A673 (cell line): ENCODE measurements around the gene ZDHHC7. TPM values are rescaled to one million over a fixed set of nuclear protein-coding genes. Genes with fewer than 3 reads are reported as not detected.

ENCODE experiments used
- BruUV-seq: library from RNA; stranded (reverse); fragments of 400-500 nt; replicated peaks from 2 replicates; lab custom pipeline; 2021; lab: Mats Ljungman, UMichigan
- CTCF ChIA-PET: fragments of 300-600 bp; sonication (Branson Sonifier 250); formaldehyde crosslinking; loops from one replicate; lab custom pipeline; 2022; ENCODE audit warnings: antibody characterized with exemption; lab: Charles Lee
- POLR2A ChIA-PET: fragments of 300-600 bp; sonication (Branson Sonifier 250); formaldehyde crosslinking; loops from one replicate; lab custom pipeline; 2022; ENCODE audit warnings: antibody characterized with exemption; ENCODE audit not compliant: low non-redundant PET; lab: Charles Lee
- DNase-seq: peaks from one replicate; pipeline ENCODE4 v3.0.0-alpha.2; 2015; ENCODE audit warnings: low spot score
- H3K27ac ChIP-seq: fragments of 200-600 bp; sonication (generic); 2 replicates; pipeline ENCODE4 v1.5.1; 2016; ENCODE audit warnings: mixed run types, low read depth, mild to moderate bottlenecking, mixed read lengths, antibody characterized with exemption, low read length; ENCODE audit not compliant: poor library complexity, severe bottlenecking
- H3K27me3 ChIP-seq: fragments of 200-600 bp; sonication (generic); replicated peaks from 2 replicates; pipeline ENCODE4 v1.6.1; 2017; ENCODE audit warnings: mixed run types, low read depth, mild to moderate bottlenecking, mixed read lengths, antibody characterized with exemption, low read length; ENCODE audit not compliant: insufficient read depth, poor library complexity
- H3K36me3 ChIP-seq: fragments of 200-600 bp; sonication (generic); 2 replicates; pipeline ENCODE4 v1.6.1; 2016; ENCODE audit warnings: mixed run types, mild to moderate bottlenecking, mixed read lengths, antibody characterized with exemption, low read length; ENCODE audit not compliant: insufficient read depth, poor library complexity, severe bottlenecking
- H3K4me1 ChIP-seq: fragments of 200-600 bp; sonication (generic); 2 replicates; pipeline ENCODE4 v1.6.1; 2017; ENCODE audit warnings: mixed run types, mild to moderate bottlenecking, mixed read lengths, antibody characterized with exemption, low read length; ENCODE audit not compliant: insufficient read depth, poor library complexity, severe bottlenecking
- H3K4me3 ChIP-seq: fragments of 200-600 bp; sonication (generic); 2 replicates; pipeline ENCODE4 v1.5.1; 2016; ENCODE audit warnings: low read depth, mixed run types, mild to moderate bottlenecking, mixed read lengths, low read length; ENCODE audit not compliant: poor library complexity, severe bottlenecking
- H3K9me3 ChIP-seq: fragments of 200-600 bp; sonication (generic); 2 replicates; pipeline ENCODE4 v1.6.1; 2016; ENCODE audit warnings: mixed run types, low read depth, mild to moderate bottlenecking, mixed read lengths, antibody characterized with exemption, low read length; ENCODE audit not compliant: poor library complexity, severe bottlenecking
- EZH2 ChIP-seq: fragments of 200-600 bp; sonication (generic); IDR thresholded peaks from 2 replicates; pipeline ENCODE4 v1.6.1; 2017; ENCODE audit warnings: borderline replicate concordance, low read depth, mild to moderate bottlenecking, mixed read lengths, antibody characterized with exemption, low read length; ENCODE audit not compliant: poor library complexity, severe bottlenecking
- intact Hi-C: fragments of 100-400 bp; cut with micrococcal nuclease; formaldehyde crosslinking; loops from one replicate; pipeline ENCODE4 v1.10.0; 2022; ENCODE audit not compliant: unreplicated experiment
- total RNA-seq: library from RNA; stranded (reverse); gene quantifications from 2 replicates; pipeline ENCODE4 v1.2.3, GENCODE V29; 2021
- TF ChIP-seq, protein P1 (sequence below): fragments of 300-800, 200-600 bp; sonication (generic); conservative IDR thresholded peaks from 2 replicates; pipeline ENCODE4 v1.5.1; 2017; ENCODE audit warnings: low read depth, mild to moderate bottlenecking, antibody characterized with exemption, low read length, moderate library complexity, mixed read lengths

Gene ZDHHC7
- total RNA-seq, 1 experiment from 2014 or later = 43.5 TPM

DNA sequence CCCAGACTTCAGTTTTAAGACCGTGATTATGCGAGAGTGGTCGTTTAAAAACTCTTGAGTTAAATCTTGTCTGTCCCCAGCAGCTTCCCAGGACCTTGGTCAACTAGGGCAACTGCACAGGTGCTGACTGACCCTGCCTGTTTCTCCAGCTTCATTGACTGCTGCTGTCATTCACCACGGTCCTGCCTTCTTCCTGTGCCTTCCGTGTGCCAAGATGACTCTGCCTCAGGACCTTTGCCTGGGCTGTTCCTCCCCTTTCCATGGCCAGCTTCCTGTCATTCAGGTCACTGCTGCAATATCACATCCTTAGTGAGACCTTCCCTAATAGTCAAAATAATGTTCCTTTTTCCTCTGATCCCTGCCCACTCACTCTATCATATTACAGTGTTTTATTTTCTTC lies 20.1 kb upstream of the ZDHHC7 start:
- intact Hi-C loops = no loop called here
- no peak for DNase-seq
- BruUV-seq = no TSS peak
- TF ChIP-seq EZH2 = no peak
- TF ChIP-seq, protein P1, sequence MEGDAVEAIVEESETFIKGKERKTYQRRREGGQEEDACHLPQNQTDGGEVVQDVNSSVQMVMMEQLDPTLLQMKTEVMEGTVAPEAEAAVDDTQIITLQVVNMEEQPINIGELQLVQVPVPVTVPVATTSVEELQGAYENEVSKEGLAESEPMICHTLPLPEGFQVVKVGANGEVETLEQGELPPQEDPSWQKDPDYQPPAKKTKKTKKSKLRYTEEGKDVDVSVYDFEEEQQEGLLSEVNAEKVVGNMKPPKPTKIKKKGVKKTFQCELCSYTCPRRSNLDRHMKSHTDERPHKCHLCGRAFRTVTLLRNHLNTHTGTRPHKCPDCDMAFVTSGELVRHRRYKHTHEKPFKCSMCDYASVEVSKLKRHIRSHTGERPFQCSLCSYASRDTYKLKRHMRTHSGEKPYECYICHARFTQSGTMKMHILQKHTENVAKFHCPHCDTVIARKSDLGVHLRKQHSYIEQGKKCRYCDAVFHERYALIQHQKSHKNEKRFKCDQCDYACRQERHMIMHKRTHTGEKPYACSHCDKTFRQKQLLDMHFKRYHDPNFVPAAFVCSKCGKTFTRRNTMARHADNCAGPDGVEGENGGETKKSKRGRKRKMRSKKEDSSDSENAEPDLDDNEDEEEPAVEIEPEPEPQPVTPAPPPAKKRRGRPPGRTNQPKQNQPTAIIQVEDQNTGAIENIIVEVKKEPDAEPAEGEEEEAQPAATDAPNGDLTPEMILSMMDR = no peak
- Histone ChIP-seq H3K27me3 (peaks cover 4% of the 10 kb centered on the region), H3K36me3 (no peaks in the 10 kb centered on the region), H3K4me1 (peaks cover 23% of the 10 kb centered on the region), H3K27ac (no peak overlapping the region), H3K9me3 (no peaks in the 10 kb centered on the region), H3K4me3 (no peak overlapping the region)
- CTCF ChIA-PET = no interaction called here
- POLR2A ChIA-PET = no interaction called here

DNA sequence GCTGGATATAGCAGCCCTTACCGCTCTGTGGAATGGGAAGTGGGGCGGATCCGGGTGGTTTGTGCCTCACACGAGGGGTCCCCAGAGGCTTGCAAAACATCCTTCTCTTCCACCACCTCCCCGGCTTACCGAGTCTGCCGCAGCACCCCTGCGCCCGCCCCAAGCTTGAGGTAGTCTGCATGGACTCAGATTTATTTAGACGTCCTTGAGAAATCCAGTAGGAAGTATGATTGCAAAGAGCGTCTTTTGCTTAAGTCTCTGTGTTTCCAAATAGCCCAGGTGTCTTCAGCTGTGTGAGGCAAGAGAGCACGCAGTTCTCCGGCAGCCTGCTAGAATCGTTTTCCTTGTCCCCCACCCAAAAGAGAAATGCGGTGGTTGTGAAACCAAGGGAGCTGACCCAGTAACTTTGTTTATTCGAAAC lies 18.7 kb upstream of the ZDHHC7 start:
- intact Hi-C loops = loop anchor here (2.0 kb wide), 1 partner anchor 57 kb away; no protein-coding TSS in a partner anchor
- H3K9me3 ChIP-seq = no peaks in the 10 kb centered on the region
- no TSS peak for BruUV-seq
- no peak for DNase-seq
- H3K36me3 ChIP-seq = no peaks in the 10 kb centered on the region
- no peak overlapping the region for H3K4me3 ChIP-seq
- H3K4me1 ChIP-seq = peaks cover 23% of the 10 kb centered on the region
- no peak overlapping the region for H3K27ac ChIP-seq
- POLR2A ChIA-PET = no interaction called here
- TF ChIP-seq EZH2 = no peak
- TF ChIP-seq, protein P1 = no peak
- peaks cover 4% of the 10 kb centered on the region for H3K27me3 ChIP-seq
- CTCF ChIA-PET = interaction anchor here (0.5 to 1.0 kb wide), 2 partner anchors 56 to 78 kb away, joined by 3 to 5 read pairs; no protein-coding TSS in a partner anchor

DNA sequence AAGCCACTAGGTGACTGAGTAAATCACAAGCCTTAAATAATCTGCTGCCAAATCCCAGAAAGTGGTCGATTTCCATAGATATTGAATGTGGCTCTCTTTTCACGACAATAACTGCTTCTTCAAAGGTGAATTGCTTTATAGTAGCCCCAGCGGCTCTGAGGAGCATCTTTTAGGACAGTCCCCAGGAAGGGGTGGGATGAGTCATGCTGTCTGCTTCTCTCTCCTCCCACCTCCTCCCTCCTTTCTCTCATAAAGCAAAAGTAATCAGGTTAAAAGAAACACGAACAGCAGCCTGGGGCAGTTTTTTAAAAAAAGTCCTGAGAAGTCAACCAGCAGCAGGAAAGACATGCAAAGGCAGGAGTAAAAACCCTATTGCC lies 18.1 kb upstream of the ZDHHC7 start:
- ChIA-PET POLR2A (no interaction called here), CTCF (no interaction called here)
- Histone ChIP-seq H3K9me3 (no peaks in the 10 kb centered on the region), H3K4me1 (peaks cover 23% of the 10 kb centered on the region), H3K36me3 (no peaks in the 10 kb centered on the region), H3K27ac (no peak overlapping the region), H3K27me3 (peaks cover 4% of the 10 kb centered on the region), H3K4me3 (peak overlapping the region; percentile 97)
- no TSS peak for BruUV-seq
- DNase-seq = peak; percentile 46
- intact Hi-C loops = loop anchor here (2.0 kb wide), 1 partner anchor 57 kb away; no protein-coding TSS in a partner anchor
- TF ChIP-seq, protein P1 = no peak
- TF ChIP-seq EZH2 = no peak
